Stimulated activated effector memory CD8-positive, alpha-beta T cell treated with anti-CD3 and anti-CD28 coated beads, Interleukin-12 subunit alpha, Interleukin-12 subunit beta, amount 100 ng/mL, for 72 hours (primary cell): ENCODE data around the gene DYNLRB1.

Experiments
- ATAC-seq: fragments of 150-1000 bp; cut with Tn5 transposase; 2 replicates; pipeline ENCODE4 v1.10.0; 2021
- DNase-seq, 2 donors: peaks; one replicate each; pipeline ENCODE4 v3.0.0; 2021 to 2022; ENCODE audit warnings: low spot score in 2 of 2
- H3K27ac Mint-ChIP-seq: one replicate; pipeline ENCODE4 v1.8.0; 2022; ENCODE audit warnings: mild to moderate bottlenecking, mixed read lengths
- H3K36me3 Mint-ChIP-seq: one replicate; pipeline ENCODE4 v1.8.0; 2022; ENCODE audit warnings: mild to moderate bottlenecking, mixed read lengths
- H3K4me1 Mint-ChIP-seq: one replicate; pipeline ENCODE4 v1.8.0; 2022; ENCODE audit warnings: mixed read lengths
- H3K4me3 Mint-ChIP-seq: one replicate; pipeline ENCODE4 v1.8.0; 2022; ENCODE audit warnings: mild to moderate bottlenecking, mixed read lengths
- H3K9me3 Mint-ChIP-seq: one replicate; pipeline ENCODE4 v1.8.0; 2022; ENCODE audit warnings: mixed read lengths

Gene DYNLRB1

DNA sequence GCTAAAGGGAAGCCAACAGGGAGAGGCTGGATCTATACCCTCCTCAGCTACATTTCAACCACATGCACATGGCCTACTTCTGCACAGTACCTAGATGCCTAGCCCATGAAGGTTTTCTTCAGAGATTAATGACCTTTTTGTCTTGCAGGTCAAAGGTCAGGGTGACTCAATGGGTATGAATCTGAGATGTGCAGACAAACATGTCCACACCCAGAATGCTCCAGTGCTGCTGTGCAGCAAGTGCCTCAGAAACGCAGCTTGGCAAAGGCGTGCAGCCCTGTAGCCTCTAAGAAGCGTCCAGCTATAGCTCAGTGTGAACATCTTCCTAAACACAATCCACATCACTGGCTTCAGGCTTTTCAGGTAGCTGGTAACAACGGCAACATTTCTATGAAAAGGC lies 66.7 kb downstream of the DYNLRB1 start:
- ATAC-seq (no peak), DNase-seq (no peak)
- Mint-ChIP-seq H3K27ac (peak overlapping the region; percentile 94), H3K9me3 (no peaks in the 10 kb centered on the region), H3K4me1 (peaks cover 24% of the 10 kb centered on the region), H3K4me3 (no peak overlapping the region), H3K36me3 (peaks cover 25% of the 10 kb centered on the region)

DNA sequence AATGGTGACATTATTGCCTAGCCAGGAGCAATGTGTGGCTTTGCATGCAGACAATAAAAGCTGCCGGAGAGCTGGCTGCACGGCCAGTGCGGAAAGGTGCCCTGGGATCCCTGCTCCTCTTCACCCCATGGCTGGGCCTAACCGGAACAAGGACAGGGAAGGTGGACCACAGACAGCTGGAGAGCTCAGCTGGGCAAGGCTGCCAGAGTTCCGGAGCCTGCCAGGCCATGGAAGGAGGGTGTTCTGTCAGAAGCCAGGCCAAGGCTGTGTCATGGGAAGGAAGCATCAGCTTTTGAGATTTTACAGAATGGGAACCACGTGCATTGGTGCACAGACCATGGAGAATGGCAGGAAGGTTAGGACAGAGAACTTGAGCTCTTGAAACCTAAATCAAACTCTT lies 67.3 kb downstream of the DYNLRB1 start:
- Mint-ChIP-seq H3K9me3 (no peaks in the 10 kb centered on the region), H3K4me1 (peaks cover 24% of the 10 kb centered on the region), H3K4me3 (no peak overlapping the region), H3K36me3 (peaks cover 28% of the 10 kb centered on the region), H3K27ac (peak overlapping the region; percentile 65)
- no peak for ATAC-seq
- DNase-seq: no peak

DNA sequence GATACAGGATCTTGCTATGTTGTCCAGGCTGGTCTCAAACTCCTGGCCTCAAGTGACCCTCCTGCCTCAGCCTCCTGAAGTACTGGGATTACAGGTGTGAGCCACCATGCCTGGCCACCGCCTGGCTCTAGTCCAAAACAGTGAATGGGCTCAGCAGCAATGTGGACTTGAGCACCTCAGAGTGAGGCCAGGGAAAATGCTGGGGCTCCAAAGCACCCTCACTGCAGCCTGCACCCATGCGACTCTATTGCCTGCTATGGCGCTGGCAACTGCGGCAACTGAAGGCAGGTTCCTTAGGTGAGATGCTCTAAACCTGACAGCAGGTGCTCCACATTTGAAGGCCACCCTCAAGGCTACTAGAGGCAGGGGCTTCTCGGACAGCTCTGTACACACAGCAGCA lies 68.8 kb downstream of the DYNLRB1 start:
- DNase-seq: no peak
- ATAC-seq: no peak
- H3K9me3 Mint-ChIP-seq: no peaks in the 10 kb centered on the region
- H3K27ac Mint-ChIP-seq: no peak overlapping the region
- H3K36me3 Mint-ChIP-seq: peaks cover 29% of the 10 kb centered on the region
- no peak overlapping the region for H3K4me3 Mint-ChIP-seq
- H3K4me1 Mint-ChIP-seq: peaks cover 20% of the 10 kb centered on the region

DNA sequence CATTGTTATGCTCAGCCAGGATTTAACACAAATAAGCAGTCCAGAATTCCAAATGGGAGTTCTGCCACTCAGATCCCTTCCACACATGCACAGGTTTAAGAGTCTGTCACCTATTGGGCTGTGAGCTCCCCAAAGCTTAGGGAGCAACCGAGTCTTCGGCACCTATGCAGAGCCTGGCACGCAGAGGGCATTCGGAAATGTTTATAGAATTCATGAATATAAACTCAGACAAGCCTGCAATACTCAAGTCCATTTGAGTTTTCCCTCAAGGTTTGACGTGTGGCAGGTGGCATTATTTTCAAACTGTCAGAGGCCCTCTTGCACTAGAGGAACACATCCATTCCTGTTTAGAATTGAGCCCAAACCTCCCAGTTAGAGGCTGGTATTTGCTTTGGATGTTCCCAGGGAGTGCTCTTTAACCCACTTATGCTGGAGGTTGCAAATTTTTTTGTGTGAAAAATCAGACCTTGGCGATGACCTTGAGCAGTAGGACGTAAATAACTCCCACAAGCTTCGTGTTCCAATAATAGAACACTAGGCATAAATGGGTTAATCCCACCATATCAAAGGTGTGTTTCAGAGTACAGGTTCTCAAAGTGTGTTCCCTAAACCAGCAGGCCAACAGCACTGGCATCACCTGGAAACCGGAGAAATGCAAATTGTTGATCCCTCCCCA lies 70.4 kb downstream of the DYNLRB1 start:
- peaks cover 34% of the 10 kb centered on the region for H3K36me3 Mint-ChIP-seq
- no peaks in the 10 kb centered on the region for H3K9me3 Mint-ChIP-seq
- ATAC-seq: no peak
- no peak overlapping the region for H3K4me3 Mint-ChIP-seq
- H3K4me1 Mint-ChIP-seq: peaks cover 4% of the 10 kb centered on the region
- no peak for DNase-seq
- H3K27ac Mint-ChIP-seq: no peak overlapping the region
